NB4 (cell line): Measurements from ENCODE around the gene SLX9.

Experiments
- TF ChIP-seq, protein P1 (sequence below): IDR thresholded peaks from 2 replicates; pipeline ENCODE4 v1.6.1; 2011; ENCODE audit warnings: low read depth, low read length
- TF ChIP-seq, protein P2 (sequence below): IDR thresholded peaks from one replicate; pipeline ENCODE4 v1.5.1; 2012; ENCODE audit warnings: low read depth, low read length

DNA sequence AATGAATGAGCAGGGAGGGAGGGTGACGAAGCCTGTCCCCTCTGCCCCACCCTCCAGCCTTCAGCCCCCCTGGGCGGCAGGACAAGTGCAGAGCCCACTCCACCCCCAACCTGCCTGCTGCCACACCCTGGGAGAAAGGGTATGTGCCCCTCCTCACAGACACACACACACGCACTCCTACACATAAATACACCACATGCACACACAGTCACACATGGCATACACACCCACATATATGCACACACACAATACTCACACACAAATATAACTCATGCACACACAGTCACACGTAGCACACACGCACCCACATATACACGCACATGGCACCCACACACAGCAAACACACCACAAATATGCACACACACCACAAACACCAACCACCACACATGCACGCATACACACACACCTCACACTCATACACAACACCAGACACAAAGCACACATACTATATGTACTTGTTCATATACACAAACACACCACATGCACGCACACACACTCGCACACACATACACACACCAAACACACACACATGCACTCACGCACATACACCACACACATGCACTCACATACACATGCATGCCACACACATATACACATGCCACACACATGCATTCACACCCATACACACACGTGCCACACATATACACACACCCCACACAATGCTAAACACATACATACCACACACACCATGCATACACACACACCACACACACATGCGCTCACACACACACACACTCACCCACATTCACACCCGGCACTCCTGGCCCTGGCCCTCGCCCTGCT, 35.5 kb upstream of the SLX9 start:
- TF ChIP-seq, protein P1, sequence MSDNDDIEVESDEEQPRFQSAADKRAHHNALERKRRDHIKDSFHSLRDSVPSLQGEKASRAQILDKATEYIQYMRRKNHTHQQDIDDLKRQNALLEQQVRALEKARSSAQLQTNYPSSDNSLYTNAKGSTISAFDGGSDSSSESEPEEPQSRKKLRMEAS = no peak
- TF ChIP-seq, protein P2, sequence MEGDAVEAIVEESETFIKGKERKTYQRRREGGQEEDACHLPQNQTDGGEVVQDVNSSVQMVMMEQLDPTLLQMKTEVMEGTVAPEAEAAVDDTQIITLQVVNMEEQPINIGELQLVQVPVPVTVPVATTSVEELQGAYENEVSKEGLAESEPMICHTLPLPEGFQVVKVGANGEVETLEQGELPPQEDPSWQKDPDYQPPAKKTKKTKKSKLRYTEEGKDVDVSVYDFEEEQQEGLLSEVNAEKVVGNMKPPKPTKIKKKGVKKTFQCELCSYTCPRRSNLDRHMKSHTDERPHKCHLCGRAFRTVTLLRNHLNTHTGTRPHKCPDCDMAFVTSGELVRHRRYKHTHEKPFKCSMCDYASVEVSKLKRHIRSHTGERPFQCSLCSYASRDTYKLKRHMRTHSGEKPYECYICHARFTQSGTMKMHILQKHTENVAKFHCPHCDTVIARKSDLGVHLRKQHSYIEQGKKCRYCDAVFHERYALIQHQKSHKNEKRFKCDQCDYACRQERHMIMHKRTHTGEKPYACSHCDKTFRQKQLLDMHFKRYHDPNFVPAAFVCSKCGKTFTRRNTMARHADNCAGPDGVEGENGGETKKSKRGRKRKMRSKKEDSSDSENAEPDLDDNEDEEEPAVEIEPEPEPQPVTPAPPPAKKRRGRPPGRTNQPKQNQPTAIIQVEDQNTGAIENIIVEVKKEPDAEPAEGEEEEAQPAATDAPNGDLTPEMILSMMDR = no peak
